Dedifferentiated amniotic fluid mesenchymal stem cell (primary cell): Measurements from ENCODE around the gene MRPL34.
"Not testable (repeated sequence)": the region's sequence is repeated elsewhere in the genome, so short reads cannot be mapped to it uniquely, and the experiment has no call there.

ENCODE experiments used
- DNase-seq: peaks from one replicate; pipeline ENCODE4 v3.0.0-alpha.2; 2016; ENCODE audit errors: extremely low spot score

Gene MRPL34

GRCh38 chr19:17285415-17286135 is 20.1 kb upstream of the MRPL34 start:
- DNase-seq, result no peak

- DNase-seq, result no peak
Observed at GRCh38 chr19:17286263-17286662, 19.4 kb upstream of the MRPL34 start.

- no peak for DNase-seq
Observed at GRCh38 chr19:17286752-17287151, 18.9 kb upstream of the MRPL34 start.

GRCh38 chr19:17289489-17289888 is 16.2 kb upstream of the MRPL34 start:
- DNase-seq, result no peak

GRCh38 chr19:17292301-17293074 is 13.2 kb upstream of the MRPL34 start:
- DNase-seq, result peak; percentile 80

GRCh38 chr19:17293605-17294004 is 12.1 kb upstream of the MRPL34 start:
- DNase-seq, result no peak

- no peak for DNase-seq
Observed at GRCh38 chr19:17294051-17294891, 11.4 kb upstream of the MRPL34 start.

GRCh38 chr19:17295551-17295950 is 10.1 kb upstream of the MRPL34 start:
- not testable (repeated sequence) for DNase-seq

- DNase-seq, result no peak
Observed at GRCh38 chr19:17296273-17296672, 9.4 kb upstream of the MRPL34 start.

- DNase-seq, result no peak
Observed at GRCh38 chr19:17296976-17297375, 8.7 kb upstream of the MRPL34 start.

- no peak for DNase-seq
Observed at GRCh38 chr19:17300992-17301619, 4.6 kb upstream of the MRPL34 start.

- DNase-seq, result no peak
Observed at GRCh38 chr19:17302391-17303166, 3.1 kb upstream of the MRPL34 start.

GRCh38 chr19:17303167-17303939 is 2.3 kb upstream of the MRPL34 start, which contains the start of gene ABHD8:
Gene ABHD8 (minus strand): TSS chr19:17303425. CDS start chr19:17301616, 1,809 bp downstream.
- DNase-seq, result peak; percentile 97

- DNase-seq, result no peak
Observed at GRCh38 chr19:17303940-17304267, 1.8 kb upstream of the MRPL34 start.

- DNase-seq, result no peak
Observed at GRCh38 chr19:17304386-17305215, 1.1 kb upstream of the MRPL34 start.

GRCh38 chr19:17305216-17305516 is 506 bp upstream of the MRPL34 start:
- DNase-seq, result no peak

GRCh38 chr19:17306285-17306714 is 628 bp downstream of the MRPL34 start:
- DNase-seq, result no peak

GRCh38 chr19:17307876-17308377 is 2.3 kb downstream of the MRPL34 start:
- no peak for DNase-seq
